ENCODE results near the gene TSEN15.

TSEN15 gene

DNA sequence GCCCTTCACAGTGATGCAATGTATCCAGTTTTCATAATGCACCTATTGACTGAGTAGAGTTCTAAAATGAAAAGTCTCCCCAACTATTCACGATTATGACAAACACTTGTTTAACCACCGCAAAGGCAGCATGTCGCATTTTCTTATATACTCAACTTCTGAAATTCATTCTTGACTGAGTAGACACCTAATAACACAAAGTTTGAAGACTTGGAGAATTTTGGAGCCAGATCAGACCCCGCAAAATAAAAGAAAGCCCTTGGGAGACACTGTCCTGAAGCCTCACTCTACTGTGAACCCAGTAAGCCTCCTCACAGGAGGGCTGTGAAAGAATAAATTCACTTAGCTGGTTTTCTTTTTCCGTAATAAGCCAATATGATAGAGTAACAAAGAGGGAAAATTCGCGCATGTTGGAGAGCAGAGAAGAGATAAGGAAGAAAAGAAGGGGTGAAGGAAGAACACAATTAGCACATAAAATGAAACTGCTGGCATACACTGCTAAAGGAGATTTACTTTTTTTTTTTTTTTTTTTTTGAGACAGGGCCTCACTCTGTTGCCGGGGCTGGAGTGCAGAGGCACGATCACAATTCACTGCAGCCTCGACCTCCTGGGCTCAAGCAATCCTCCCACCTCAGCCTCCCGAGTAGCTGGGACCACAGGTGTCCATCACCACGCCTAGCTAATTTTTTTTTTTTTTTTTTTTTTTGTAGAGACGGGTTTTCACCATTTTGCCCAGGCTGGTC, 13.5 kb upstream of the TSEN15 start:
- Histone ChIP-seq H3K4me1 (ENCODE audit: control insufficient read depth, insufficient read depth, low read length) (no peaks in the 10 kb centered on the region), H3K27ac (ENCODE audit: extremely low read depth, low read depth, low read length) (no peak overlapping the region), H3K36me3 (ENCODE audit: control insufficient read depth in 2 of 2, insufficient read depth in 1 of 2, low read length in 2 of 2) (no peaks in the 10 kb centered on the region), H3K4me3 (ENCODE audit: low read depth, low read length) (peak overlapping the region; percentile 64), H3K9me3 (ENCODE audit: control insufficient read depth, insufficient read depth, low read depth, low read length) (no peaks in the 10 kb centered on the region)
- ChIA-PET CTCF (interaction anchor here (0.6 kb wide), 1 partner anchor 139 kb away, joined by 3 read pairs; no protein-coding TSS in a partner anchor), POLR2A (no interaction called here)
- TF ChIP-seq, protein P1, sequence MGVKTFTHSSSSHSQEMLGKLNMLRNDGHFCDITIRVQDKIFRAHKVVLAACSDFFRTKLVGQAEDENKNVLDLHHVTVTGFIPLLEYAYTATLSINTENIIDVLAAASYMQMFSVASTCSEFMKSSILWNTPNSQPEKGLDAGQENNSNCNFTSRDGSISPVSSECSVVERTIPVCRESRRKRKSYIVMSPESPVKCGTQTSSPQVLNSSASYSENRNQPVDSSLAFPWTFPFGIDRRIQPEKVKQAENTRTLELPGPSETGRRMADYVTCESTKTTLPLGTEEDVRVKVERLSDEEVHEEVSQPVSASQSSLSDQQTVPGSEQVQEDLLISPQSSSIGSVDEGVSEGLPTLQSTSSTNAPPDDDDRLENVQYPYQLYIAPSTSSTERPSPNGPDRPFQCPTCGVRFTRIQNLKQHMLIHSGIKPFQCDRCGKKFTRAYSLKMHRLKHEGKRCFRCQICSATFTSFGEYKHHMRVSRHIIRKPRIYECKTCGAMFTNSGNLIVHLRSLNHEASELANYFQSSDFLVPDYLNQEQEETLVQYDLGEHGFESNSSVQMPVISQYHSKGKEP (tag by site-specific recombination; IDR thresholded peaks at IDR 0.05) = peak; percentile 26; the same call in 1 of the 2 replicates
- TF ChIP-seq, protein P2, sequence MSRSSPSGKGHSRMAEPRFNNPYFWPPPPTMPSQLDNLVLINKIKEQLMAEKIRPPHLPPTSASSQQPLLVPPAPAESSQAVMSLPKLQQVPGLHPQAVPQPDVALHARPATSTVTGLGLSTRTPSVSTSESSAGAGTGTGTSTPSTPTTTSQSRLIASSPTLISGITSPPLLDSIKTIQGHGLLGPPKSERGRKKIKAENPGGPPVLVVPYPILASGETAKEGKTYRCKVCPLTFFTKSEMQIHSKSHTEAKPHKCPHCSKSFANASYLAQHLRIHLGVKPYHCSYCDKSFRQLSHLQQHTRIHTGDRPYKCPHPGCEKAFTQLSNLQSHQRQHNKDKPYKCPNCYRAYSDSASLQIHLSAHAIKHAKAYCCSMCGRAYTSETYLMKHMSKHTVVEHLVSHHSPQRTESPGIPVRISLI (tag by site-specific recombination; IDR thresholded peaks at IDR 0.05) = peak; percentile 49; the same call in 1 of the 2 replicates
- TF ChIP-seq SCRT1 (tag by site-specific recombination; IDR thresholded peaks at IDR 0.05; ENCODE audit: borderline replicate concordance) (0 out of 2 replicates have a peak, but pooled peaks have one; percentile 22), ZNF521 (tag by site-specific recombination; IDR thresholded peaks at IDR 0.05) (no peak), ZNF510 (tag by site-specific recombination; IDR thresholded peaks at IDR 0.05; ENCODE audit: insufficient replicate concordance) (no peak)

DNA sequence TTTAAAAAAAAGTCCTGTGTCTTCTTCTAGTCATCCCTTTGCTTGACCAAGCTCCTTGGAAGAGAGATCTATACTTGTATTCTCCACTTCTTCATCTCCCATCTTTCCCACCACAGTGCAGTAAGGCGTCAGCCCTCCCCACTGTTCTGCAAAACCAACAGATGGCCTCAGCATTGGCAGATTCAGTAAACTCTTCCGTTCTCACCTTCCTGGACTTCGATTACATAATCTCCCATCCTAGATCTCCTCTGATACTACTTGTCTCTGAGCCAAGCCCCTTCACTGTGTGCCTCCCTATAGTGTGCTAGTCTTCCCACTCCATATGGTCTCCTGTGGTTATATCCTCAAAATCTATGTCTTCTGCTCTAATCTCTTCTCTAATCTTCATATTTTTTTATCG, 12.4 kb upstream of the TSEN15 start:
- Histone ChIP-seq H3K9me3 (ENCODE audit: control insufficient read depth, insufficient read depth, low read depth, low read length) (no peaks in the 10 kb centered on the region), H3K36me3 (ENCODE audit: control insufficient read depth in 2 of 2, insufficient read depth in 1 of 2, low read length in 2 of 2) (no peaks in the 10 kb centered on the region), H3K4me3 (ENCODE audit: low read depth, low read length) (no peak overlapping the region), H3K27ac (ENCODE audit: extremely low read depth, low read depth, low read length) (no peak overlapping the region), H3K4me1 (ENCODE audit: control insufficient read depth, insufficient read depth, low read length) (no peaks in the 10 kb centered on the region)
- TF ChIP-seq, protein P3, sequence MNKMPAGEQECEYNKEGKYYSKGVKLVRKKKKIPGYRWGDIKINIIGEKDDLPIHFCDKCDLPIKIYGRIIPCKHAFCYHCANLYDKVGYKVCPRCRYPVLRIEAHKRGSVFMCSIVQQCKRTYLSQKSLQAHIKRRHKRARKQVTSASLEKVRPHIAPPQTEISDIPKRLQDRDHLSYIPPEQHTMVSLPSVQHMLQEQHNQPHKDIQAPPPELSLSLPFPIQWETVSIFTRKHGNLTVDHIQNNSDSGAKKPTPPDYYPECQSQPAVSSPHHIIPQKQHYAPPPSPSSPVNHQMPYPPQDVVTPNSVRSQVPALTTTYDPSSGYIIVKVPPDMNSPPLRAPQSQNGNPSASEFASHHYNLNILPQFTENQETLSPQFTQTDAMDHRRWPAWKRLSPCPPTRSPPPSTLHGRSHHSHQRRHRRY (tag by site-specific recombination; IDR thresholded peaks at IDR 0.05) = no peak
- POLR2A ChIA-PET = no interaction called here
- CTCF ChIA-PET = interaction anchor here (0.5 kb wide), 1 partner anchor 102 kb away, joined by 3 read pairs; no protein-coding TSS in a partner anchor

DNA sequence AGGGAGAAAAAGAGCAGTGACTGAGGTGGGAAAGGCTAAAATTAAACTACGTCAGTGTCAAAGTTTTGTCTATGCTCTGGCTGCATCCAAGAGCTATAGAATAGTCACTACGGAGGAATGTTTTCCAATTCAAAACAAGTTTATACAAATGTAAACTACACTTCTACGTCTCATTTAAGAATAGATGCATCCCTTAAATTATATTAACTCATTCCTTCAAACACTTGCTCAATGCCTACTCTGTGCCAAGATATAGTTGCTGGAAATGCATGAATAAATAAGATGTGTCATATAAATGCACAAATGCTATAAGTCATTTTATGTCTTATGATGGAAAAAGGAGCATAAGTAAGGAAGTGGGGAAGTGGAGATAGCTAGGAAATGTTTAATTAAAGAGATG, 9.8 kb upstream of the TSEN15 start:
- POLR2A ChIA-PET = interaction anchor here (1.2 kb wide), 1 partner anchor 9 kb away, joined by 4 read pairs; the partner anchor contains the start of gene TSEN15
- CTCF ChIA-PET = no interaction called here
- no peak for TF ChIP-seq MYNN (tag by site-specific recombination; IDR thresholded peaks at IDR 0.05; ENCODE audit: borderline replicate concordance)
- TF ChIP-seq ZNF16 (tag by site-specific recombination; IDR thresholded peaks at IDR 0.05; ENCODE audit: low read depth) = no peak
- TF ChIP-seq, protein P4, sequence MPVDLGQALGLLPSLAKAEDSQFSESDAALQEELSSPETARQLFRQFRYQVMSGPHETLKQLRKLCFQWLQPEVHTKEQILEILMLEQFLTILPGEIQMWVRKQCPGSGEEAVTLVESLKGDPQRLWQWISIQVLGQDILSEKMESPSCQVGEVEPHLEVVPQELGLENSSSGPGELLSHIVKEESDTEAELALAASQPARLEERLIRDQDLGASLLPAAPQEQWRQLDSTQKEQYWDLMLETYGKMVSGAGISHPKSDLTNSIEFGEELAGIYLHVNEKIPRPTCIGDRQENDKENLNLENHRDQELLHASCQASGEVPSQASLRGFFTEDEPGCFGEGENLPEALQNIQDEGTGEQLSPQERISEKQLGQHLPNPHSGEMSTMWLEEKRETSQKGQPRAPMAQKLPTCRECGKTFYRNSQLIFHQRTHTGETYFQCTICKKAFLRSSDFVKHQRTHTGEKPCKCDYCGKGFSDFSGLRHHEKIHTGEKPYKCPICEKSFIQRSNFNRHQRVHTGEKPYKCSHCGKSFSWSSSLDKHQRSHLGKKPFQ (tag by site-specific recombination; IDR thresholded peaks at IDR 0.05) = no peak
- no peak for TF ChIP-seq ZNF184 (tag by site-specific recombination; IDR thresholded peaks at IDR 0.05)
- TF ChIP-seq, protein P5, sequence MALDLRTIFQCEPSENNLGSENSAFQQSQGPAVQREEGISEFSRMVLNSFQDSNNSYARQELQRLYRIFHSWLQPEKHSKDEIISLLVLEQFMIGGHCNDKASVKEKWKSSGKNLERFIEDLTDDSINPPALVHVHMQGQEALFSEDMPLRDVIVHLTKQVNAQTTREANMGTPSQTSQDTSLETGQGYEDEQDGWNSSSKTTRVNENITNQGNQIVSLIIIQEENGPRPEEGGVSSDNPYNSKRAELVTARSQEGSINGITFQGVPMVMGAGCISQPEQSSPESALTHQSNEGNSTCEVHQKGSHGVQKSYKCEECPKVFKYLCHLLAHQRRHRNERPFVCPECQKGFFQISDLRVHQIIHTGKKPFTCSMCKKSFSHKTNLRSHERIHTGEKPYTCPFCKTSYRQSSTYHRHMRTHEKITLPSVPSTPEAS (tag by site-specific recombination; IDR thresholded peaks at IDR 0.05) = no peak
- TF ChIP-seq, protein P6, sequence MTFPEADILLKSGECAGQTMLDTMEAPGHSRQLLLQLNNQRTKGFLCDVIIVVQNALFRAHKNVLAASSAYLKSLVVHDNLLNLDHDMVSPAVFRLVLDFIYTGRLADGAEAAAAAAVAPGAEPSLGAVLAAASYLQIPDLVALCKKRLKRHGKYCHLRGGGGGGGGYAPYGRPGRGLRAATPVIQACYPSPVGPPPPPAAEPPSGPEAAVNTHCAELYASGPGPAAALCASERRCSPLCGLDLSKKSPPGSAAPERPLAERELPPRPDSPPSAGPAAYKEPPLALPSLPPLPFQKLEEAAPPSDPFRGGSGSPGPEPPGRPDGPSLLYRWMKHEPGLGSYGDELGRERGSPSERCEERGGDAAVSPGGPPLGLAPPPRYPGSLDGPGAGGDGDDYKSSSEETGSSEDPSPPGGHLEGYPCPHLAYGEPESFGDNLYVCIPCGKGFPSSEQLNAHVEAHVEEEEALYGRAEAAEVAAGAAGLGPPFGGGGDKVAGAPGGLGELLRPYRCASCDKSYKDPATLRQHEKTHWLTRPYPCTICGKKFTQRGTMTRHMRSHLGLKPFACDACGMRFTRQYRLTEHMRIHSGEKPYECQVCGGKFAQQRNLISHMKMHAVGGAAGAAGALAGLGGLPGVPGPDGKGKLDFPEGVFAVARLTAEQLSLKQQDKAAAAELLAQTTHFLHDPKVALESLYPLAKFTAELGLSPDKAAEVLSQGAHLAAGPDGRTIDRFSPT (tag by site-specific recombination; IDR thresholded peaks at IDR 0.05) = no peak
- no peak for TF ChIP-seq ZNF830 (tag by site-specific recombination; IDR thresholded peaks at IDR 0.05; ENCODE audit: low read depth)
- no peak for TF ChIP-seq ZNF514 (tag by site-specific recombination; IDR thresholded peaks at IDR 0.05)
- TF ChIP-seq ZNF37A (tag by site-specific recombination; IDR thresholded peaks at IDR 0.05) = no peak
- no peak for TF ChIP-seq ZNF138 (tag by site-specific recombination; IDR thresholded peaks at IDR 0.05; ENCODE audit: borderline replicate concordance)
- no peak for TF ChIP-seq EGR2 (tag by site-specific recombination; IDR thresholded peaks at IDR 0.05; ENCODE audit: low read depth)
- TF ChIP-seq ZNF549 (tag by site-specific recombination; IDR thresholded peaks at IDR 0.05) = no peak
- no peak for TF ChIP-seq ZNF701 (tag by site-specific recombination; IDR thresholded peaks at IDR 0.05)
- no peak for TF ChIP-seq SETDB1 (IDR thresholded peaks at IDR 0.05; ENCODE audit: insufficient read length, low read length)

More for the DNA sequence above, 9.8 kb upstream of the TSEN15 start:
- no peaks in the 10 kb centered on the region for H3K9me3 ChIP-seq (ENCODE audit: control insufficient read depth, insufficient read depth, low read depth, low read length)
- H3K4me1 ChIP-seq (ENCODE audit: control insufficient read depth, insufficient read depth, low read length) = no peaks in the 10 kb centered on the region
- no peaks in the 10 kb centered on the region for H3K36me3 ChIP-seq (ENCODE audit: control insufficient read depth in 2 of 2, insufficient read depth in 1 of 2, low read length in 2 of 2)
- no peak overlapping the region for H3K27ac ChIP-seq (ENCODE audit: extremely low read depth, low read depth, low read length)
- H3K4me3 ChIP-seq (ENCODE audit: low read depth, low read length) = no peak overlapping the region

All from HEK293 (cell line).